ENCODE measurements around the gene C1QTNF2. TPM values are rescaled to one million over a fixed set of nuclear protein-coding genes. Genes with fewer than 3 reads are reported as not detected.

C1QTNF2 gene
- total RNA-seq, 1 donor from 2014 or later: 0.26 TPM

DNA sequence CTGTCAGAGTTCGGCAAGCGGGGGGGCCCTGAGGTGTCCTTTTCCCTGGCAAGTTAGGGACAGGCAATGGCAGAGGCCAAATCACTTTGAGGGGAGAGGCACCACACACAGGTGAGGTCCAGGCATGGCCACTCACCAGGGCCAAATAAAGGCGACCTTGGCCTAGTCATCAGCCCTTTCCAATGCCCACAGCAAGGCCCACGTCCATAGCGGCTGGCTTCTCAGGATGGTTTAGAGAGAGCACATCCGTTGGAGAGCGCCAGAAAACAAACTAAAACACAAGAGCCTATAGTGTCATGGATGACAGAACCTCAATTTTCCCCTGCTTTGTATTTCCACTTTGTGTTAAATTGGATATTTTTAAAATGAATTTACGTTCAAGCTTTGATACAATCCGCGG lies 65.1 kb downstream of the C1QTNF2 start:
- no peak for DNase-seq (ENCODE audit: low read depth in 2 of 2)

DNA sequence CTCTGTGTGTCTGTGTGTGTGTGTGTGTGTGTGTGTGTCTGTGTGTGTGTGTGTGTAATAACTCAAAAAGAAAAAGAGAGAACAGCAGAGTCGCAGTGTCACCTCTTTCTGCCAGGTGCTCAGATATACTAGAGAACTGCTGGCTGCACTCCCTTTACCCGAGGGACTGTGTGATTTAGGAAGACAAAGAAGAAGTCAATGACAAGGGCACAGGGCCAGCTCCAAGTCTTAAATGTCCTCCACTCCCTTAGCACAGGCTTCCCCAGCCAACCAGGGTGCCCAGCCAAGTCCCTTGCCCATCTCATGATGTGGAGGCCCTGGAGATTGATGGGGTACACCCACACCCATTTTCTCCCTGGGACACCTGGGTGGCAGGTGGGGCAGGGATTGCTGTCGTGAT lies 66.7 kb downstream of the C1QTNF2 start:
- DNase-seq (ENCODE audit: low read depth in 2 of 2): no peak

DNA sequence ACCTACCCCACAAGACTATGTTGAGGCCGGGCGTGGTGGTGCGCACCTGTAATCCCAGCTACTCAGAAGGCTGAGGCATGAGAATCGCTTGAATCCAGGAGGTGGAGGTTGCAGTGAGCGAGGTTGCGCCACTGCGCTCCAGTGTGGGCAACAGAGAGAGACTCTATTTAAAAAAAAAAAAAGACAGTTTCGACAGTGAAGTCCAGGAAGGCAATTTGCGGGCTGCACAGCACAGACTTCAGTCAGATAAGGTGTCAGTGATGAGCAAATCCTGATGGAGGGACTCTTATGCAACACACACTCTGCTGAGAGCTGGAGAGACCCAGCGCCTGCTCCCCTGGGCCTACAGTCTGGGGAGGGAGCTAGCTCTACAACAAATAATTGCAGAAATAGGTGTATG lies 72.2 kb downstream of the C1QTNF2 start:
- DNase-seq (ENCODE audit: low read depth in 2 of 2): no peak

GRCh38 chr5:160297776-160298175 lies 72.7 kb downstream of the C1QTNF2 start:
- no peak for DNase-seq (ENCODE audit: low read depth in 2 of 2)

Other genes with a start within 250 kb of the C1QTNF2 start
- gene FABP6, start 141.1 kb downstream of the C1QTNF2 start, total RNA-seq: not detected in 2 replicates
- gene CCNJL, start 58.1 kb downstream of the C1QTNF2 start, total RNA-seq: 4.0 and 8.5 TPM in 2 replicates
- 2.9 and 3.1 TPM in 2 replicates for gene FAM200C, start 29.4 kb upstream of the C1QTNF2 start, total RNA-seq
- 35.9 and 40.3 TPM in 2 replicates for gene SLU7, start 48.5 kb upstream of the C1QTNF2 start, total RNA-seq
- gene PTTG1, start 51.2 kb upstream of the C1QTNF2 start, total RNA-seq: 47.0 and 102 TPM in 2 replicates